Mesenchymal stem cell (in vitro differentiated cells and primary cell): ENCODE measurements around the gene SELENOW.

Experiments
- DNase-seq: peaks from one replicate; pipeline ENCODE4 v3.0.0-alpha.2; 2013
- H2AFZ ChIP-seq: one replicate; pipeline ENCODE4 v1.6.1; 2013; ENCODE audit warnings: low read depth, mild to moderate bottlenecking, control low read depth, inconsistent platforms, low read length, moderate library complexity
- H2AK5ac ChIP-seq: 2 replicates; pipeline ENCODE4 v1.6.1; 2013; ENCODE audit warnings: low read length, moderate library complexity, mild to moderate bottlenecking, inconsistent platforms; ENCODE audit not compliant: severe bottlenecking
- H2BK120ac ChIP-seq: one replicate; pipeline ENCODE4 v1.6.1; 2013; ENCODE audit warnings: low read depth, mild to moderate bottlenecking, inconsistent platforms, low read length, moderate library complexity
- H2BK12ac ChIP-seq, 2 experiments: one replicate each; pipeline ENCODE4 v1.6.1; 2013; ENCODE audit warnings: inconsistent platforms in 2 of 2, low read length in 2 of 2, mild to moderate bottlenecking in 2 of 2, moderate library complexity in 2 of 2, control low read depth in 1 of 2
- H2BK15ac ChIP-seq: one replicate; pipeline ENCODE4 v1.6.1; 2013; ENCODE audit warnings: mild to moderate bottlenecking, low read depth, inconsistent platforms; ENCODE audit not compliant: poor library complexity, severe bottlenecking
- H2BK5ac ChIP-seq: 2 replicates; pipeline ENCODE4 v1.6.1; 2013; ENCODE audit warnings: low read depth, mild to moderate bottlenecking, low read length, control low read depth, inconsistent platforms; ENCODE audit not compliant: poor library complexity, severe bottlenecking
- H3K14ac ChIP-seq, 2 experiments: one replicate each; pipeline ENCODE4 v1.6.1; 2013; ENCODE audit warnings: inconsistent platforms in 2 of 2, low read length in 2 of 2, control low read depth in 1 of 2, mild to moderate bottlenecking in 1 of 2, moderate library complexity in 1 of 2
- H3K18ac ChIP-seq, 2 experiments: one replicate each; pipeline ENCODE4 v1.6.1; 2013; ENCODE audit warnings: inconsistent platforms in 2 of 2, low read length in 2 of 2, control low read depth in 1 of 2, low read depth in 1 of 2, mild to moderate bottlenecking in 1 of 2
- H3K23ac ChIP-seq, 2 experiments: one replicate each; pipeline ENCODE4 v1.6.1; 2013; ENCODE audit warnings: inconsistent platforms in 2 of 2, low read length in 2 of 2, mild to moderate bottlenecking in 2 of 2, moderate library complexity in 2 of 2, control low read depth in 1 of 2
- H3K27ac ChIP-seq: 2 replicates; pipeline ENCODE4 v1.5.1; 2013; ENCODE audit warnings: mild to moderate bottlenecking, moderate library complexity, low read length, control low read depth, inconsistent platforms; ENCODE audit not compliant: poor library complexity, severe bottlenecking
- H3K27me3 ChIP-seq, 2 experiments: 2 replicates each; pipeline versions ENCODE4 v1.6.1 to v1.7.0; 2013; ENCODE audit warnings: low read length in 2 of 2, mild to moderate bottlenecking in 2 of 2, moderate library complexity in 2 of 2, control low read depth in 1 of 2, inconsistent platforms in 1 of 2; ENCODE audit not compliant: control insufficient read depth in 1 of 2, insufficient read depth in 1 of 2
- H3K36me3 ChIP-seq, 2 experiments: 2 replicates each; pipeline versions ENCODE4 v1.6.1 to v1.7.0; 2013; ENCODE audit warnings: low read length in 2 of 2, control low read depth in 1 of 2, inconsistent platforms in 1 of 2, low read depth in 1 of 2, mild to moderate bottlenecking in 1 of 2; ENCODE audit not compliant: insufficient read depth in 2 of 2, control insufficient read depth in 1 of 2
- H3K4ac ChIP-seq, 2 experiments: one replicate each; pipeline ENCODE4 v1.6.1; 2013; ENCODE audit warnings: inconsistent platforms in 2 of 2, low read length in 2 of 2, mild to moderate bottlenecking in 2 of 2, moderate library complexity in 2 of 2, control low read depth in 1 of 2, low read depth in 1 of 2
- H3K4me1 ChIP-seq: 2 replicates; pipeline ENCODE4 v1.6.1; 2013; ENCODE audit warnings: low read depth, low read length, control low read depth; ENCODE audit not compliant: control insufficient read depth, insufficient read depth
- H3K4me2 ChIP-seq: 2 replicates; pipeline ENCODE4 v1.6.1; 2013; ENCODE audit warnings: low read length, mild to moderate bottlenecking, inconsistent platforms; ENCODE audit not compliant: poor library complexity, severe bottlenecking
- H3K4me3 ChIP-seq, 2 experiments: 2 replicates each; pipeline versions ENCODE4 v1.5.1 to v1.7.0; 2013; ENCODE audit warnings: low read length in 2 of 2, mild to moderate bottlenecking in 2 of 2, control low read depth in 1 of 2, low read depth in 1 of 2; ENCODE audit not compliant: insufficient read depth in 1 of 2
- H3K79me1 ChIP-seq: replicated peaks from 2 replicates; pipeline ENCODE4 v1.6.1; 2013; ENCODE audit warnings: mild to moderate bottlenecking, control low read depth, low read length, inconsistent platforms; ENCODE audit not compliant: poor library complexity, severe bottlenecking
- H3K9ac ChIP-seq: 2 replicates; pipeline ENCODE4 v1.7.0; 2013; ENCODE audit warnings: mild to moderate bottlenecking, low read length, moderate library complexity
- H3K9me3 ChIP-seq: 2 replicates; pipeline ENCODE4 v1.7.0; 2013; ENCODE audit warnings: mild to moderate bottlenecking, low read length; ENCODE audit not compliant: control insufficient read depth
- H4K8ac ChIP-seq: one replicate; pipeline ENCODE4 v1.6.1; 2013; ENCODE audit warnings: inconsistent platforms, mild to moderate bottlenecking, low read length, moderate library complexity
- H4K91ac ChIP-seq: one replicate; pipeline ENCODE4 v1.6.1; 2013; ENCODE audit warnings: mild to moderate bottlenecking, low read length, inconsistent platforms
- WGBS: methylation state at CpG from one replicate; pipeline ENCODE4 v1.1.7; 2013; ENCODE audit warnings: mixed read lengths; 5-methylcytosine and 5-hydroxymethylcytosine counted together

The SELENOW gene

GRCh38 chr19:47730521-47730889 lies 48.0 kb upstream of the SELENOW start:
- Histone ChIP-seq H3K18ac (peak overlapping the region; percentile 25 to 78), H2BK5ac (no peak overlapping the region), H3K79me1 (peaks cover 30% of the 10 kb centered on the region), H3K23ac (peak overlapping the region in 1 of 2 experiments; percentile 90), H2BK15ac (no peak overlapping the region), H3K4ac (no peak overlapping the region), H3K9me3 (no peaks in the 10 kb centered on the region), H3K14ac (no peak overlapping the region), H2AK5ac (peak overlapping the region; percentile 23), H3K4me2 (no peak overlapping the region), H3K4me3 (no peak overlapping the region), H3K27ac (peak overlapping the region; percentile 10), H4K91ac (peak overlapping the region; percentile 34), H2AFZ (no peak overlapping the region), H2BK120ac (no peak overlapping the region), H3K4me1 (peaks cover 21% of the 10 kb centered on the region), H3K9ac (no peak overlapping the region), H2BK12ac (no peak overlapping the region), H3K36me3 (peaks cover 59 to 77% of the 10 kb centered on the region in 2 experiments), H3K27me3 (no peaks in the 10 kb centered on the region), H4K8ac (peak overlapping the region; percentile 76)
- WGBS = 98% methylated on average over 8 of the region's 8 CpGs
- no peak for DNase-seq

DNA sequence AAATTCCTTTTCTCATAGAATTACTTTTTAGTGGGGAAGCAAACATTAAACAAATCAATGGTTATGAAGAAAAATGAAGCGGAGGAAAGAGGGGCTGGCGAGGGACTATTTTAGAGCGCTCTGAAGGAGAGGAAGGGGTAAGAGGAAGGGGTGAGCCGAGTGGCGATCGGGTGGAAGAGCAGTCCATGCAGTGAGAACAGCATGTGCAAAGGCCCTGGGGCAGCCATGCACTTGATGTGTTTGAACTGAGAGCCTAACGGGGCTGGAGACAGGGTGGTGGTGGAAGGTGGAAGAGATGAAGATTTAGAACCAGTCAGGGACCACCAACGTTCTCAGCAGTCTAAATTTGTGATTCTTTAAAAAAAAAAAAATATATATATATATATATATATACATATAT lies 47.6 kb upstream of the SELENOW start:
- no peak overlapping the region for H3K9ac ChIP-seq
- H3K9me3 ChIP-seq = no peaks in the 10 kb centered on the region
- no peak overlapping the region for H2BK120ac ChIP-seq
- 97% methylated on average over 7 of the region's 8 CpGs for WGBS
- H4K8ac ChIP-seq = no peak overlapping the region
- no peak overlapping the region for H2BK5ac ChIP-seq
- H3K18ac ChIP-seq = no peak overlapping the region
- H3K4me3 ChIP-seq = no peak overlapping the region
- H4K91ac ChIP-seq = no peak overlapping the region
- H3K4me2 ChIP-seq = no peak overlapping the region
- H2BK15ac ChIP-seq = no peak overlapping the region
- no peak overlapping the region for H3K14ac ChIP-seq
- H3K4ac ChIP-seq = no peak overlapping the region
- H3K36me3 ChIP-seq = peaks cover 55 to 73% of the 10 kb centered on the region in 2 experiments
- H2BK12ac ChIP-seq = no peak overlapping the region
- H3K27ac ChIP-seq = no peak overlapping the region
- H3K23ac ChIP-seq = no peak overlapping the region
- peaks cover 27% of the 10 kb centered on the region for H3K79me1 ChIP-seq
- no peak overlapping the region for H2AK5ac ChIP-seq
- H3K27me3 ChIP-seq = no peaks in the 10 kb centered on the region
- peaks cover 18% of the 10 kb centered on the region for H3K4me1 ChIP-seq
- H2AFZ ChIP-seq = no peak overlapping the region
- no peak for DNase-seq

DNA sequence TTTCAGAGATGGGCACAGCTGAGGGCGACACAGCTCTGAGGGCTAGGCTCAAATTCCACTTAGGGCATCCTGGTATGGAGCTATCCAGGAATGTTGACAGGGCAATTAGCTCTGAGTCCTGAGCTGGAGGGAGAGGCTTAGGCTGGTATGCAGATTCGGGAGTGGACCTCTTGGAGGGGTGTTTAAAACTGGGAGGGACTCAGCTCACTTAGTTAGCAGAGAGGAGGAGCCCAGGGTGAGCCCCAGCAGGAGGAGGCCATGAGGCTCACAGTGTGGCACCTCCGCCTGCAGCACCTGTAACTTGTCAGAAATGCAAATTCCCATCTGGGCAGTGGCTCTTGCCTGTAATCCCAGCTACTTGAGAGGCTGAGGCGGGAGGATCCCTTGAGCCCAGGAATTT lies 43.4 kb upstream of the SELENOW start:
- no peak overlapping the region for H4K8ac ChIP-seq
- H4K91ac ChIP-seq = no peak overlapping the region
- no peak overlapping the region for H3K4me2 ChIP-seq
- no peak overlapping the region for H2BK12ac ChIP-seq
- H3K9me3 ChIP-seq = no peaks in the 10 kb centered on the region
- no peak for DNase-seq
- no peak overlapping the region for H2BK15ac ChIP-seq
- H2BK120ac ChIP-seq = no peak overlapping the region
- H3K27me3 ChIP-seq = no peaks in the 10 kb centered on the region
- H3K4ac ChIP-seq = no peak overlapping the region
- H2AFZ ChIP-seq = no peak overlapping the region
- peaks cover 74 to 77% of the 10 kb centered on the region in 2 experiments for H3K36me3 ChIP-seq
- H3K9ac ChIP-seq = no peak overlapping the region
- peaks cover 2% of the 10 kb centered on the region for H3K4me1 ChIP-seq
- H3K27ac ChIP-seq = no peak overlapping the region
- no peak overlapping the region for H3K23ac ChIP-seq
- no peak overlapping the region for H3K18ac ChIP-seq
- no peak overlapping the region for H2AK5ac ChIP-seq
- 87% methylated on average over 4 of the region's 4 CpGs for WGBS
- H3K14ac ChIP-seq = no peak overlapping the region
- H3K4me3 ChIP-seq = no peak overlapping the region
- peaks cover 38% of the 10 kb centered on the region for H3K79me1 ChIP-seq
- no peak overlapping the region for H2BK5ac ChIP-seq

DNA sequence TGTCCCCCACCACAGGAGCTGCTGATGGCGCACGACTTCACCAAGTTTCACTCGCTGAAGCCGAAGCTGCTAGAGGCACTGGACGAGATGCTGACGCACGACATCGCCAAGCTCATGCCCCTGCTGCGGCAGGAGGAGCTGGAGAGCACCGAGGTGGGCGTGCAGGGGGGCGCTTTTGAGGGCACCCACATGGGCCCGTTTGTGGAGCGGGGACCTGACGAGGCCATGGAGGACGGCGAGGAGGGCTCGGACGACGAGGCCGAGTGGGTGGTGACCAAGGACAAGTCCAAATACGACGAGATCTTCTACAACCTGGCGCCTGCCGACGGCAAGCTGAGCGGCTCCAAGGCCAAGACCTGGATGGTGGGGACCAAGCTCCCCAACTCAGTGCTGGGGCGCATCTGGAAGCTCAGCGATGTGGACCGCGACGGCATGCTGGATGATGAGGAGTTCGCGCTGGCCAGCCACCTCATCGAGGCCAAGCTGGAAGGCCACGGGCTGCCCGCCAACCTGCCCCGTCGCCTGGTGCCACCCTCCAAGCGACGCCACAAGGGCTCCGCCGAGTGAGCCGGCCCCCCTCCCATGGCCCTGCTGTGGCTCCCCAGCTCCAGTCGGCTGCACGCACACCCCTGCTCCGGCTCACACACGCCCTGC lies 37.5 kb upstream of the SELENOW start:
- Histone ChIP-seq H3K14ac (no peak overlapping the region), H4K91ac (peak overlapping the region; percentile 49), H3K4me2 (no peak overlapping the region), H2BK15ac (no peak overlapping the region), H3K18ac (no peak overlapping the region), H3K4ac (peak overlapping the region in 1 of 2 experiments; percentile 16), H2BK5ac (no peak overlapping the region), H3K4me1 (peaks cover 23% of the 10 kb centered on the region), H2AFZ (no peak overlapping the region), H3K27me3 (no peaks in the 10 kb centered on the region), H2BK12ac (no peak overlapping the region), H3K79me1 (peaks cover 22% of the 10 kb centered on the region), H3K36me3 (peaks cover 50 to 61% of the 10 kb centered on the region in 2 experiments), H3K9me3 (no peaks in the 10 kb centered on the region), H3K4me3 (no peak overlapping the region), H2BK120ac (no peak overlapping the region), H3K23ac (no peak overlapping the region), H3K27ac (no peak overlapping the region), H3K9ac (no peak overlapping the region), H4K8ac (no peak overlapping the region), H2AK5ac (no peak overlapping the region)
- DNase-seq = no peak
- 96% methylated on average over 48 of the region's 48 CpGs for WGBS
